A673 (cell line): Measurements from ENCODE around the gene PLPPR3. TPM values are rescaled to one million over a fixed set of nuclear protein-coding genes. Genes with fewer than 3 reads are reported as not detected.

ENCODE experiments used
- BruUV-seq: library from RNA; stranded (reverse); fragments of 400-500 nt; replicated peaks from 2 replicates; lab custom pipeline; 2021; lab: Mats Ljungman, UMichigan
- CTCF ChIA-PET: fragments of 300-600 bp; sonication (Branson Sonifier 250); formaldehyde crosslinking; loops from one replicate; lab custom pipeline; 2022; ENCODE audit warnings: antibody characterized with exemption; lab: Charles Lee
- POLR2A ChIA-PET: fragments of 300-600 bp; sonication (Branson Sonifier 250); formaldehyde crosslinking; loops from one replicate; lab custom pipeline; 2022; ENCODE audit warnings: antibody characterized with exemption; ENCODE audit not compliant: low non-redundant PET; lab: Charles Lee
- DNase-seq: peaks from one replicate; pipeline ENCODE4 v3.0.0-alpha.2; 2015; ENCODE audit warnings: low spot score
- H3K27ac ChIP-seq: fragments of 200-600 bp; sonication (generic); 2 replicates; pipeline ENCODE4 v1.5.1; 2016; ENCODE audit warnings: mixed run types, low read depth, mild to moderate bottlenecking, mixed read lengths, antibody characterized with exemption, low read length; ENCODE audit not compliant: poor library complexity, severe bottlenecking
- H3K27me3 ChIP-seq: fragments of 200-600 bp; sonication (generic); replicated peaks from 2 replicates; pipeline ENCODE4 v1.6.1; 2017; ENCODE audit warnings: mixed run types, low read depth, mild to moderate bottlenecking, mixed read lengths, antibody characterized with exemption, low read length; ENCODE audit not compliant: insufficient read depth, poor library complexity
- H3K36me3 ChIP-seq: fragments of 200-600 bp; sonication (generic); 2 replicates; pipeline ENCODE4 v1.6.1; 2016; ENCODE audit warnings: mixed run types, mild to moderate bottlenecking, mixed read lengths, antibody characterized with exemption, low read length; ENCODE audit not compliant: insufficient read depth, poor library complexity, severe bottlenecking
- H3K4me1 ChIP-seq: fragments of 200-600 bp; sonication (generic); 2 replicates; pipeline ENCODE4 v1.6.1; 2017; ENCODE audit warnings: mixed run types, mild to moderate bottlenecking, mixed read lengths, antibody characterized with exemption, low read length; ENCODE audit not compliant: insufficient read depth, poor library complexity, severe bottlenecking
- H3K4me3 ChIP-seq: fragments of 200-600 bp; sonication (generic); 2 replicates; pipeline ENCODE4 v1.5.1; 2016; ENCODE audit warnings: low read depth, mixed run types, mild to moderate bottlenecking, mixed read lengths, low read length; ENCODE audit not compliant: poor library complexity, severe bottlenecking
- H3K9me3 ChIP-seq: fragments of 200-600 bp; sonication (generic); 2 replicates; pipeline ENCODE4 v1.6.1; 2016; ENCODE audit warnings: mixed run types, low read depth, mild to moderate bottlenecking, mixed read lengths, antibody characterized with exemption, low read length; ENCODE audit not compliant: poor library complexity, severe bottlenecking
- EZH2 ChIP-seq: fragments of 200-600 bp; sonication (generic); IDR thresholded peaks from 2 replicates; pipeline ENCODE4 v1.6.1; 2017; ENCODE audit warnings: borderline replicate concordance, low read depth, mild to moderate bottlenecking, mixed read lengths, antibody characterized with exemption, low read length; ENCODE audit not compliant: poor library complexity, severe bottlenecking
- intact Hi-C: fragments of 100-400 bp; cut with micrococcal nuclease; formaldehyde crosslinking; loops from one replicate; pipeline ENCODE4 v1.10.0; 2022; ENCODE audit not compliant: unreplicated experiment
- total RNA-seq: library from RNA; stranded (reverse); gene quantifications from 2 replicates; pipeline ENCODE4 v1.2.3, GENCODE V29; 2021
- TF ChIP-seq, protein P1 (sequence below): fragments of 300-800, 200-600 bp; sonication (generic); conservative IDR thresholded peaks from 2 replicates; pipeline ENCODE4 v1.5.1; 2017; ENCODE audit warnings: low read depth, mild to moderate bottlenecking, antibody characterized with exemption, low read length, moderate library complexity, mixed read lengths

PLPPR3 gene
- total RNA-seq, 1 experiment from 2014 or later = 13.3 TPM

DNA sequence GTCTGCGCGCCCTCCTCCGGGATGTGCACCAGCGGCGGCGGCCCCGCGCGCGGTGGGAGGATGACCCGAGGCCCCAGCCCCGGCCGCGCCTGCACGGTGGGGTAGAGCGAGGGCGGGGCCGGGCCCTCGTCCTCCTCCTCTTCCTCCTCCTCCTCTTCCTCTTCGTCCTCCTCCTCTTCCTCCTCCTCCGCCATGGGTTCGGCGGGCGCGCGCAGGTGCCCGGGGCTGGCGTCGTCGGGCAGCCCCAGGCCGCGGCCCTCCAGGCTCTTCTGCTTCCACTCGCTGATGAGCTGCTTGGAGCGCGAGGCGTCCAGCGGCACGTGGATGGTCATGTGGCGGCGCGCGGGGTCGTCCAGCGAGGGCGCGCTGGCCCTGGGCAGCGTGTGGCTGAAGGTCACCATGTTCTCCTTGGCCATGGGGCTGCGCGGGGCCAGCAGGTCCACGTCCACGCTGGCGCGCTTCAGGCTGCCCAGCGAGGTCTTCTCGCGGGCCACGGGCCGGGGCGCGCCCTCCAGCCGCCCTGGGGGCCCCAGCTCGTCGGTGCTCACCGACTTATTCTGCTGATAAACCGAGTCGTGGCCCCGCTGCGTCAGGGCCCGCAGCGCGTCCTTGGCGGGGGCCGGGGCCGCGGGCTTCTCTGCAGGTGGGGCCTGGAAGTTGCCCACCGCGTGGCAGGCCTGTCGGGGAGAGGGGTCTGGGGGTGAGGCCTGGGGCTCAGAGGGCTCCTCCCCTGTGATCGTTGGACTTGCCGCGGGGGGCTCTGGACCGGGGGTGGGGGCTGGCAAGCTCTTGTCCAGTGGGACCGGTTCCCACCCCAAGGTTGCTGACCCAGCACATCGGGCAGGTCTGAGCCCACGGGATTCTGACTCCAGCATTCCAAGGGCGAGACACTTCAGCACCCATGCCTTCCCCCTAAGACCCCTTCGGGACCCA is 8.3 kb downstream of the PLPPR3 start:
- no peak overlapping the region for H3K27ac ChIP-seq
- H3K4me3 ChIP-seq = no peak overlapping the region
- peaks cover 17% of the 10 kb centered on the region for H3K4me1 ChIP-seq
- DNase-seq = no peak
- no peaks in the 10 kb centered on the region for H3K27me3 ChIP-seq
- peaks cover 48% of the 10 kb centered on the region for H3K36me3 ChIP-seq
- no peak for TF ChIP-seq EZH2
- TF ChIP-seq, protein P1, sequence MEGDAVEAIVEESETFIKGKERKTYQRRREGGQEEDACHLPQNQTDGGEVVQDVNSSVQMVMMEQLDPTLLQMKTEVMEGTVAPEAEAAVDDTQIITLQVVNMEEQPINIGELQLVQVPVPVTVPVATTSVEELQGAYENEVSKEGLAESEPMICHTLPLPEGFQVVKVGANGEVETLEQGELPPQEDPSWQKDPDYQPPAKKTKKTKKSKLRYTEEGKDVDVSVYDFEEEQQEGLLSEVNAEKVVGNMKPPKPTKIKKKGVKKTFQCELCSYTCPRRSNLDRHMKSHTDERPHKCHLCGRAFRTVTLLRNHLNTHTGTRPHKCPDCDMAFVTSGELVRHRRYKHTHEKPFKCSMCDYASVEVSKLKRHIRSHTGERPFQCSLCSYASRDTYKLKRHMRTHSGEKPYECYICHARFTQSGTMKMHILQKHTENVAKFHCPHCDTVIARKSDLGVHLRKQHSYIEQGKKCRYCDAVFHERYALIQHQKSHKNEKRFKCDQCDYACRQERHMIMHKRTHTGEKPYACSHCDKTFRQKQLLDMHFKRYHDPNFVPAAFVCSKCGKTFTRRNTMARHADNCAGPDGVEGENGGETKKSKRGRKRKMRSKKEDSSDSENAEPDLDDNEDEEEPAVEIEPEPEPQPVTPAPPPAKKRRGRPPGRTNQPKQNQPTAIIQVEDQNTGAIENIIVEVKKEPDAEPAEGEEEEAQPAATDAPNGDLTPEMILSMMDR = no peak
- POLR2A ChIA-PET = no interaction called here
- CTCF ChIA-PET = interaction anchor here (0.6 kb wide), 1 partner anchor 106 kb away, joined by 5 read pairs; no protein-coding TSS in a partner anchor
- intact Hi-C loops = no loop called here
- BruUV-seq = no TSS peak
- no peaks in the 10 kb centered on the region for H3K9me3 ChIP-seq

DNA sequence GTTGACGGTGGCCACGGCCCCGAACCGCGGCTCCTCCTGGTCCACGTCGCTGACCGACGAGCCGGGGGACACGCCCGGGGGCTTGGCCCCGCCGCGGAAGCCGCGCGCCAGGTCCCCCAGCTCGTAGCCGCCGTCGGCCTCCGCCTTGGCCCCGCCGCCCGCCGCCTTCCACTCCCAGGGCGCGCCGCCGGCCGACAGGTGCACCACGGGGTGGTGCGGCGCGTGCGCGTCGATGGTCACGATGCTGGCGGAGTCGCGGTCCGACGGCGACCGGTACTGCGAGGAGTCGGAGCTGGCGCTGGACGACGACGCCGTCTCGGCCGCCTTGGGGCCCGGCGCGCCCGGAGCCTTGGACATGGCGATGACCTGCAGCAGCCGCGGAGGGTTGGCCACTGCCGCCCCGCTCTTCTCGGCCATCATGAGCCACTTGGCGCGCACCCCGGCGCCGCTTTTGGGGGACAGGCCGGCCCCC is 9.0 kb downstream of the PLPPR3 start:
- intact Hi-C loops = no loop called here
- no peak overlapping the region for H3K27ac ChIP-seq
- TF ChIP-seq EZH2 = no peak
- TF ChIP-seq, protein P1 = no peak
- no peak overlapping the region for H3K4me3 ChIP-seq
- POLR2A ChIA-PET = no interaction called here
- BruUV-seq = no TSS peak
- H3K9me3 ChIP-seq = no peaks in the 10 kb centered on the region
- H3K4me1 ChIP-seq = peaks cover 17% of the 10 kb centered on the region
- H3K27me3 ChIP-seq = no peaks in the 10 kb centered on the region
- CTCF ChIA-PET = interaction anchor here (0.6 kb wide), 1 partner anchor 107 kb away, joined by 5 read pairs; no protein-coding TSS in a partner anchor
- no peak for DNase-seq
- H3K36me3 ChIP-seq = peaks cover 56% of the 10 kb centered on the region

DNA sequence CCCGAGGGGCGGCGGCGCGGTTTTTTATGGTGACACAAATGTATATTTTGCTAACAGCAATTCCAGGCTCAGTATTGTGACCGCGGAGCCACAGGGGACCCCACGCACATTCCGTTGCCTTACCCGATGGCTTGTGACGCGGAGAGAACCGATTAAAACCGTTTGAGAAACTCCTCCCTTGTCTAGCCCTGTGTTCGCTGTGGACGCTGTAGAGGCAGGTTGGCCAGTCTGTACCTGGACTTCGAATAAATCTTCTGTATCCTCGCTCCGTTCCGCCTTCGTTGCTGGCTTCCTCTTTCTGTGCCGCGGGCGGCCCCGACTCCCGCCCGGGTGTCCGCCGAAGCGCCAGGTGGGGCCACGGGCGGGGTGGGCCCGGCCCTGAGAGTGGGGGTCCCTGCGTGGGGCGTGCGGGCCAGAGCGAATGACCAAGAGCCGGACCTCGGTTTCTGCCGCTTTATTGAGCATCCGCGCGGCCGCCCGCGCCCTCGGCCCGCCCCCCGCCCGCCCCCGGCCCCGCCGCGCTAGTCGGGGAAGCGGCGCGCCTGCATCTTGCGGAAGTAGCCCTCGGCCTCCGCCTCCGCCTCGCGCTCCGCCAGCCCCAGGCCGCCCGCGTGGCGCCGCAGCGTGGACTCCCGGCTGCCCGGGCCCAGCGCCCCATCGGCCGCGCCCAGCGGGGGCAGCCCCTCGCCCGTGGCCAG is 9.6 kb downstream of the PLPPR3 start:
- TF ChIP-seq, protein P1 = no peak
- no peak for TF ChIP-seq EZH2
- intact Hi-C loops = no loop called here
- DNase-seq = no peak
- Histone ChIP-seq H3K27ac (peak overlapping the region; percentile 56), H3K4me1 (peaks cover 18% of the 10 kb centered on the region), H3K27me3 (no peaks in the 10 kb centered on the region), H3K9me3 (no peaks in the 10 kb centered on the region), H3K36me3 (peaks cover 61% of the 10 kb centered on the region), H3K4me3 (no peak overlapping the region)
- ChIA-PET POLR2A (no interaction called here), CTCF (no interaction called here)
- BruUV-seq = no TSS peak
